Measurements from ENCODE around the gene CCNYL1. TPM values are rescaled to one million over a fixed set of nuclear protein-coding genes. Genes with fewer than 3 reads are reported as not detected.
A peak's percentile ranks its signal among the peaks of the same experiment; 100 is the strongest.
"Not testable (repeated sequence)": the region's sequence is repeated elsewhere in the genome, so short reads cannot be mapped to it uniquely, and the experiment has no call there.

The CCNYL1 gene
- total RNA-seq, 6 donors from 2014 or later = 10.9 to 27.0 (median 19.2) TPM

DNA sequence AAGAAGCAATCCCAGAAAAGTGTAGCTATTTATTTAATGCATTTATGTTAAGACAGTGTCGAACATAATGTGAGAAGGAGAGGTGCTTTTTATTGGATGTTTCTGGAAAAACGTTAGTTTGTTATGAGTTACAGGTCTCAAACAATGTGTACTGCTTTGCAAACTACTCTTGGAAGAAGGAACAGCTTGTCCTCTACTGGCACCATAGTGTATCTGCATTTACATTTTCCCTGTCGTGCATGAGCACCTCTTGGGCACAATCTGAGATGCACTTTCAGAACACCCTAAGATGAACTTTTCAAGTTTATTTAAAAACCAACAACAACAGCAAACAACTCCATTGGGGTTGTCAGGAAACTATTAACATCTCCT is 22.8 kb downstream of the CCNYL1 start:
- DNase-seq = no peak
- 35% methylated on average over 3 of the region's 3 CpGs for WGBS, 2 donors
- no peaks in the 10 kb centered on the region for H3K9me3 ChIP-seq
- TF ChIP-seq CTCF (IDR thresholded peaks at IDR 0.05) (peak in 5 of 6 experiments; percentile 20 to 51 (median 49)), POLR2A (IDR thresholded peaks at IDR 0.05) (no peak)
- H3K36me3 ChIP-seq = peaks cover 0 to 20% (median 1%) of the 10 kb centered on the region in 4 donors
- no peak overlapping the region for H3K4me3 ChIP-seq
- H3K4me1 ChIP-seq = no peaks in the 10 kb centered on the region
- H3K27me3 ChIP-seq = no peaks in the 10 kb centered on the region
- H3K27ac ChIP-seq = no peak overlapping the region
- ATAC-seq (ENCODE audit: low FRiP score in 2 of 2) = no peak

DNA sequence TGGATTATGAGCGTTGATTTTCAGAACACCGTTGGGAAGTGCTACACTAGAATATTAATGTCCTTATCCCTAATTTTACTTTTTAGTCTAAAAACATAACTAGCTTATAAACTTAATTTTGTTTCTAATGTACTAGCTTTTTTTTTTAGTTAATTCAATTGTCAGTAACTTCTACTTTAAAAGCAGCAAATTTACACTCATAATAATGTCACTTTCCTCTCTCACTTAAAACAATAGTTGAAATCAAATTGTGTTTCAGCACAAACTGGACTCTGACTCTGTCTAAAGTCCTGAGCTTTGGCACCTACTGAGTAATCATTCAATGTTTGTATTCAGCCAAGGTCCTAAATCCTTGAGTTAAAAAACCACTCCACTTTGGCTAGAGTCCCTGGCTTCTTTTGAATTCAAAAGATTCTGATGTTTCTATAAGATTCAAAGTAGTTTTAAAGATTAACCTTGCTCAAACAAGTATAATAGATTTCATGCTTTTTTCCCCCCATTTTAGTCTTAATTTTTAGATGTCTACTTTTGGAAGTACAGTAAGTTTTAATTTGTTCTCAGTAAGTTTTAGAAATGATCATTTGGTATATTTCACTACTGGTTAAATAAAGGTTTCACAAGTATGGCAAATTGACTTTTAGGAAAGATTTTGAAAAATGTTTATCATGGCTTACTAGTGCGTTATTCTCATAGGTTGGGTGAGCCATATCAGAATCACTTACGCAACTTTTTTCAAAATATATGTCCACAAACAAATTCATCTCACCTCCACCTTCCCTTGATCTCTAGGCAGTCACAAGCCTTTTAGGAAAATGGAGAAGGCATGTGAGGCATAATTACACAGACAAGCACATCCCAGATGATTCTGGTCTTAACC is 23.4 kb downstream of the CCNYL1 start:
- H3K36me3 ChIP-seq = peaks cover 0 to 17% (median 1%) of the 10 kb centered on the region in 4 donors
- no peaks in the 10 kb centered on the region for H3K9me3 ChIP-seq
- no peak for ATAC-seq (ENCODE audit: low FRiP score in 2 of 2)
- H3K27ac ChIP-seq = no peak overlapping the region
- no peak overlapping the region for H3K4me3 ChIP-seq
- TF ChIP-seq POLR2A (IDR thresholded peaks at IDR 0.05) (no peak), CTCF (IDR thresholded peaks at IDR 0.05) (no peak), POLR2AphosphoS5 (IDR thresholded peaks at IDR 0.05) (no peak)
- no peak for DNase-seq
- H3K27me3 ChIP-seq = no peaks in the 10 kb centered on the region
- WGBS, 2 donors = 53 to 76% methylated on average over 4 of the region's 4 CpGs
- H3K4me1 ChIP-seq = no peaks in the 10 kb centered on the region

DNA sequence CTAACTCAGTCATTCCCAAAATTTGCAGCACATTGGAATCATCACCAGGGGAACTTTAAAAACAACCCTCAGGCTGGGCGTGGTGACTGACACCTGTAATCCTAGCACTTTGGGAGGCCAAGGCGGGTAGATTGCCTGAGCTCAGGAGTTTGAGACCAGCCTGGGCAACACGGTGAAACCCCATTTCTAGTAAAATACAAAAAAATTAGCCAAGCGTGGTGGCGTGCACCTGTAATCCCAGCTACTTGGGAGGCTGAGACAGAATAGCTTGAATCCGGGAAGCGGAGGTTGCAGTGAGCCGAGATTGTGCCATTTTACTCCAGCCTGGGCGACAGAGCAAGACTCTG is 24.0 kb downstream of the CCNYL1 start:
- not testable (repeated sequence) for ATAC-seq (ENCODE audit: low FRiP score in 2 of 2); H3K27me3 ChIP-seq; H3K4me1 ChIP-seq; H3K4me3 ChIP-seq; DNase-seq; H3K27ac ChIP-seq; H3K9me3 ChIP-seq
- peaks cover 0 to 18% (median under 1%) of the 10 kb centered on the region in 4 donors for H3K36me3 ChIP-seq
- 84 to 96% methylated on average over 9 of the region's 9 CpGs for WGBS, 2 donors

- Histone ChIP-seq H3K27ac (no peak overlapping the region), H3K9me3 (no peaks in the 10 kb centered on the region), H3K27me3 (no peaks in the 10 kb centered on the region), H3K4me3 (no peak overlapping the region), H3K36me3 (peaks cover 5 to 35% (median 14%) of the 10 kb centered on the region in 4 donors), H3K4me1 (peaks cover 0 to 7% (median 0%) of the 10 kb centered on the region in 4 donors)
- ATAC-seq (ENCODE audit: low FRiP score in 2 of 2) = no peak
- TF ChIP-seq CTCF (IDR thresholded peaks at IDR 0.05) = no peak
- TF ChIP-seq EP300 (IDR thresholded peaks at IDR 0.05) = no peak
- TF ChIP-seq POLR2AphosphoS5 (IDR thresholded peaks at IDR 0.05) = no peak
- no peak for TF ChIP-seq POLR2A (IDR thresholded peaks at IDR 0.05)
- no peak for DNase-seq
Measured at GRCh38 chr2:207743514-207743913, 32.1 kb downstream of the CCNYL1 start.

- no peak overlapping the region for H3K4me3 ChIP-seq
- TF ChIP-seq POLR2AphosphoS5 (IDR thresholded peaks at IDR 0.05) (no peak), POLR2A (IDR thresholded peaks at IDR 0.05) (no peak), CTCF (IDR thresholded peaks at IDR 0.05) (no peak), EP300 (IDR thresholded peaks at IDR 0.05) (no peak)
- no peak for DNase-seq
- H3K27me3 ChIP-seq = no peaks in the 10 kb centered on the region
- H3K4me1 ChIP-seq = peaks cover 0 to 10% (median 0%) of the 10 kb centered on the region in 4 donors
- ATAC-seq (ENCODE audit: low FRiP score in 2 of 2) = no peak
- no peaks in the 10 kb centered on the region for H3K9me3 ChIP-seq
- H3K36me3 ChIP-seq = peaks cover 5 to 35% (median 14%) of the 10 kb centered on the region in 4 donors
- 74 to 77% methylated on average over 2 of the region's 2 CpGs for WGBS, 2 donors
- H3K27ac ChIP-seq = no peak overlapping the region
Measured at GRCh38 chr2:207744050-207744449, 32.6 kb downstream of the CCNYL1 start.
